ENCODE data around the gene L1CAM. TPM values are rescaled to one million over a fixed set of nuclear protein-coding genes. Genes with fewer than 3 reads are reported as not detected.

The L1CAM gene
- polyA plus RNA-seq, 1 of the 3 experiments (the other 2 are of a cell fraction), result 1.9 TPM

DNA sequence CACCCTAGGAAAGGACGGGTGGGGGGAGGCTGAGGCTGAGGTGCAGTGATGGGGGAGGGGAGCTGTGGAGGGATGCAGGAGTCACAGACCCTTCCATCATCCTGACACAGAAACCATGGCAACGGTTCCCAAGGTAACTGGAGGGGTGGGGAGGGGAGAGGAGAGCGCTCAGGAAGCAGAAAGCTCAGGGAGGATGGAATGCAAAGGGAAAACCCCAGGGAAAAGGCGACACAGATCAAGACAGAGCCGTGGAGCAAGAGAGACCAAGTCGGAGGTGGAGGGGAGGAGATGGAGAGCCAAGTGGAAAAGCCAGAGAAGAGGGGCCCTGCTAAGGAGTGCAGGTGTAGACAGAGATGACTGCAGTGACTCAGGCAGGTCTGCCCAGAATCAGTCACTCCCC lies 14.5 kb downstream of the L1CAM start:
- 38% methylated on average over 6 of the region's 6 CpGs for WGBS (ENCODE audit: low lambda C conversion rate)
- POLR2A ChIA-PET, result no interaction called here
- H3K9me2 ChIP-seq, result no peaks in the 10 kb centered on the region
- peaks cover 0 to 38% of the 10 kb centered on the region in 2 experiments; a peak in 1 of 4 replicates for H3K4me1 ChIP-seq (ENCODE audit: control insufficient read depth in 1 of 2, insufficient read depth in 2 of 2, low read depth in 1 of 2, low read length in 1 of 2)
- H3K79me2 ChIP-seq (ENCODE audit: insufficient read depth), result no peaks in the 10 kb centered on the region
- H4K20me1 ChIP-seq (ENCODE audit: insufficient read depth), result peaks cover 7% of the 10 kb centered on the region; the same call in 1 of the 2 replicates
- H3K9me3 ChIP-seq, result no peaks in the 10 kb centered on the region
- TF ChIP-seq FOXJ3 (CRISPR knock-in tag; IDR thresholded peaks at IDR 0.05) (no peak), NFIC (IDR thresholded peaks at IDR 0.05; ENCODE audit: borderline replicate concordance) (no peak), CHD2 (IDR thresholded peaks at IDR 0.05; ENCODE audit: low read length, partially characterized antibody) (no peak), RFX5 (IDR thresholded peaks at IDR 0.05; ENCODE audit: low read length) (no peak), TCF12 (IDR thresholded peaks at IDR 0.05) (no peak), SMC3 (IDR thresholded peaks at IDR 0.05; ENCODE audit: low read depth, low read length) (no peak), MXI1 (IDR thresholded peaks at IDR 0.05; ENCODE audit: low read depth, low read length) (no peak), NRF1 (IDR thresholded peaks at IDR 0.05; ENCODE audit: low read depth, low read length) (no peak), RCOR1 (IDR thresholded peaks at IDR 0.05; ENCODE audit: low read length) (no peak), ELF1 (IDR thresholded peaks at IDR 0.05) (no peak), RAD21 (IDR thresholded peaks at IDR 0.05; ENCODE audit: low read length) (no peak), SIN3A (IDR thresholded peaks at IDR 0.05; ENCODE audit: borderline replicate concordance, low read depth, low read length) (no peak), GABPA (IDR thresholded peaks at IDR 0.05; ENCODE audit: low read depth) (no peak)
- TF ChIP-seq, protein P1, sequence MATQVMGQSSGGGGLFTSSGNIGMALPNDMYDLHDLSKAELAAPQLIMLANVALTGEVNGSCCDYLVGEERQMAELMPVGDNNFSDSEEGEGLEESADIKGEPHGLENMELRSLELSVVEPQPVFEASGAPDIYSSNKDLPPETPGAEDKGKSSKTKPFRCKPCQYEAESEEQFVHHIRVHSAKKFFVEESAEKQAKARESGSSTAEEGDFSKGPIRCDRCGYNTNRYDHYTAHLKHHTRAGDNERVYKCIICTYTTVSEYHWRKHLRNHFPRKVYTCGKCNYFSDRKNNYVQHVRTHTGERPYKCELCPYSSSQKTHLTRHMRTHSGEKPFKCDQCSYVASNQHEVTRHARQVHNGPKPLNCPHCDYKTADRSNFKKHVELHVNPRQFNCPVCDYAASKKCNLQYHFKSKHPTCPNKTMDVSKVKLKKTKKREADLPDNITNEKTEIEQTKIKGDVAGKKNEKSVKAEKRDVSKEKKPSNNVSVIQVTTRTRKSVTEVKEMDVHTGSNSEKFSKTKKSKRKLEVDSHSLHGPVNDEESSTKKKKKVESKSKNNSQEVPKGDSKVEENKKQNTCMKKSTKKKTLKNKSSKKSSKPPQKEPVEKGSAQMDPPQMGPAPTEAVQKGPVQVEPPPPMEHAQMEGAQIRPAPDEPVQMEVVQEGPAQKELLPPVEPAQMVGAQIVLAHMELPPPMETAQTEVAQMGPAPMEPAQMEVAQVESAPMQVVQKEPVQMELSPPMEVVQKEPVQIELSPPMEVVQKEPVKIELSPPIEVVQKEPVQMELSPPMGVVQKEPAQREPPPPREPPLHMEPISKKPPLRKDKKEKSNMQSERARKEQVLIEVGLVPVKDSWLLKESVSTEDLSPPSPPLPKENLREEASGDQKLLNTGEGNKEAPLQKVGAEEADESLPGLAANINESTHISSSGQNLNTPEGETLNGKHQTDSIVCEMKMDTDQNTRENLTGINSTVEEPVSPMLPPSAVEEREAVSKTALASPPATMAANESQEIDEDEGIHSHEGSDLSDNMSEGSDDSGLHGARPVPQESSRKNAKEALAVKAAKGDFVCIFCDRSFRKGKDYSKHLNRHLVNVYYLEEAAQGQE (IDR thresholded peaks at IDR 0.05; ENCODE audit: low read depth, low read length), result no peak
- TF ChIP-seq, protein P2, sequence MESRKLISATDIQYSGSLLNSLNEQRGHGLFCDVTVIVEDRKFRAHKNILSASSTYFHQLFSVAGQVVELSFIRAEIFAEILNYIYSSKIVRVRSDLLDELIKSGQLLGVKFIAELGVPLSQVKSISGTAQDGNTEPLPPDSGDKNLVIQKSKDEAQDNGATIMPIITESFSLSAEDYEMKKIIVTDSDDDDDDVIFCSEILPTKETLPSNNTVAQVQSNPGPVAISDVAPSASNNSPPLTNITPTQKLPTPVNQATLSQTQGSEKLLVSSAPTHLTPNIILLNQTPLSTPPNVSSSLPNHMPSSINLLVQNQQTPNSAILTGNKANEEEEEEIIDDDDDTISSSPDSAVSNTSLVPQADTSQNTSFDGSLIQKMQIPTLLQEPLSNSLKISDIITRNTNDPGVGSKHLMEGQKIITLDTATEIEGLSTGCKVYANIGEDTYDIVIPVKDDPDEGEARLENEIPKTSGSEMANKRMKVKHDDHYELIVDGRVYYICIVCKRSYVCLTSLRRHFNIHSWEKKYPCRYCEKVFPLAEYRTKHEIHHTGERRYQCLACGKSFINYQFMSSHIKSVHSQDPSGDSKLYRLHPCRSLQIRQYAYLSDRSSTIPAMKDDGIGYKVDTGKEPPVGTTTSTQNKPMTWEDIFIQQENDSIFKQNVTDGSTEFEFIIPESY (IDR thresholded peaks at IDR 0.05; ENCODE audit: borderline replicate concordance, low read depth), result no peak
- TF ChIP-seq, protein P3, sequence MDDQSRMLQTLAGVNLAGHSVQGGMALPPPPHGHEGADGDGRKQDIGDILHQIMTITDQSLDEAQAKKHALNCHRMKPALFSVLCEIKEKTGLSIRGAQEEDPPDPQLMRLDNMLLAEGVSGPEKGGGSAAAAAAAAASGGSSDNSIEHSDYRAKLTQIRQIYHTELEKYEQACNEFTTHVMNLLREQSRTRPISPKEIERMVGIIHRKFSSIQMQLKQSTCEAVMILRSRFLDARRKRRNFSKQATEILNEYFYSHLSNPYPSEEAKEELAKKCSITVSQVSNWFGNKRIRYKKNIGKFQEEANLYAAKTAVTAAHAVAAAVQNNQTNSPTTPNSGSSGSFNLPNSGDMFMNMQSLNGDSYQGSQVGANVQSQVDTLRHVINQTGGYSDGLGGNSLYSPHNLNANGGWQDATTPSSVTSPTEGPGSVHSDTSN (IDR thresholded peaks at IDR 0.05), result no peak
- TF ChIP-seq, protein P4, sequence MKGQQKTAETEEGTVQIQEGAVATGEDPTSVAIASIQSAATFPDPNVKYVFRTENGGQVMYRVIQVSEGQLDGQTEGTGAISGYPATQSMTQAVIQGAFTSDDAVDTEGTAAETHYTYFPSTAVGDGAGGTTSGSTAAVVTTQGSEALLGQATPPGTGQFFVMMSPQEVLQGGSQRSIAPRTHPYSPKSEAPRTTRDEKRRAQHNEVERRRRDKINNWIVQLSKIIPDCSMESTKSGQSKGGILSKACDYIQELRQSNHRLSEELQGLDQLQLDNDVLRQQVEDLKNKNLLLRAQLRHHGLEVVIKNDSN (IDR thresholded peaks at IDR 0.05; ENCODE audit: borderline replicate concordance, low read depth), result no peak
- TF ChIP-seq, protein P5, sequence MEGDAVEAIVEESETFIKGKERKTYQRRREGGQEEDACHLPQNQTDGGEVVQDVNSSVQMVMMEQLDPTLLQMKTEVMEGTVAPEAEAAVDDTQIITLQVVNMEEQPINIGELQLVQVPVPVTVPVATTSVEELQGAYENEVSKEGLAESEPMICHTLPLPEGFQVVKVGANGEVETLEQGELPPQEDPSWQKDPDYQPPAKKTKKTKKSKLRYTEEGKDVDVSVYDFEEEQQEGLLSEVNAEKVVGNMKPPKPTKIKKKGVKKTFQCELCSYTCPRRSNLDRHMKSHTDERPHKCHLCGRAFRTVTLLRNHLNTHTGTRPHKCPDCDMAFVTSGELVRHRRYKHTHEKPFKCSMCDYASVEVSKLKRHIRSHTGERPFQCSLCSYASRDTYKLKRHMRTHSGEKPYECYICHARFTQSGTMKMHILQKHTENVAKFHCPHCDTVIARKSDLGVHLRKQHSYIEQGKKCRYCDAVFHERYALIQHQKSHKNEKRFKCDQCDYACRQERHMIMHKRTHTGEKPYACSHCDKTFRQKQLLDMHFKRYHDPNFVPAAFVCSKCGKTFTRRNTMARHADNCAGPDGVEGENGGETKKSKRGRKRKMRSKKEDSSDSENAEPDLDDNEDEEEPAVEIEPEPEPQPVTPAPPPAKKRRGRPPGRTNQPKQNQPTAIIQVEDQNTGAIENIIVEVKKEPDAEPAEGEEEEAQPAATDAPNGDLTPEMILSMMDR (IDR thresholded peaks at IDR 0.05), result no peak
- H3K4me3 ChIP-seq (ENCODE audit: low read depth in 2 of 2, low read length in 1 of 2), result no peak overlapping the region
- H3K9ac ChIP-seq, result no peak overlapping the region
- no peaks in the 10 kb centered on the region for H3K36me3 ChIP-seq (replicated peaks in 1 of 2; ENCODE audit: control insufficient read depth in 1 of 2, insufficient read depth in 2 of 2, low read length in 1 of 2)
- CTCF ChIA-PET, result interaction anchor here (0.8 to 1.9 kb wide), 5 partner anchors 19 to 82 kb away, joined by 3 to 6 read pairs (median 5); no protein-coding TSS in a partner anchor
- H2AFZ ChIP-seq (ENCODE audit: low read depth), result no peak overlapping the region
- no peak overlapping the region for H3K27ac ChIP-seq (ENCODE audit: low read depth in 2 of 2, low read length in 1 of 2)
- H3K27me3 ChIP-seq (ENCODE audit: insufficient read depth), result no peaks in the 10 kb centered on the region
- no peaks in the 10 kb centered on the region for H3F3A ChIP-seq (replicated peaks; ENCODE audit: insufficient read depth)
- peak; percentile 65 for DNase-seq
- no peak overlapping the region for H3K4me2 ChIP-seq

All from SK-N-SH (cell line).